ENCODE results near the gene TNC.

TNC gene

GRCh38 chr9:115057559-115057958 is 60.4 kb downstream of the TNC start:
- TF ChIP-seq LEF1 (IDR thresholded peaks at IDR 0.05; ENCODE audit: borderline replicate concordance) (no peak), HDGF (IDR thresholded peaks at IDR 0.05; ENCODE audit: borderline replicate concordance) (no peak), BHLHE40 (IDR thresholded peaks at IDR 0.05; ENCODE audit: borderline replicate concordance) (no peak), PKNOX1 (IDR thresholded peaks at IDR 0.05) (no peak), ZNF384 (IDR thresholded peaks at IDR 0.05) (no peak), FOXK2 (IDR thresholded peaks at IDR 0.05) (no peak), FOXM1 (IDR thresholded peaks at IDR 0.05; ENCODE audit: borderline replicate concordance) (no peak), SUZ12 (IDR thresholded peaks at IDR 0.05) (no peak), NFRKB (IDR thresholded peaks at IDR 0.05) (no peak), CTBP1 (IDR thresholded peaks at IDR 0.05; ENCODE audit: borderline replicate concordance) (no peak)
- no peak for DNase-seq (ENCODE audit: extremely low spot score)
- ChIA-PET POLR2A (no interaction called here), CTCF (interaction anchor here (0.5 kb wide), 1 partner anchor 192 kb away, joined by 3 read pairs; no protein-coding TSS in a partner anchor)

GRCh38 chr9:115050002-115050490 is 67.9 kb downstream of the TNC start:
- TF ChIP-seq FOXK2 (IDR thresholded peaks at IDR 0.05), result no peak
- no peak for TF ChIP-seq ARNT (IDR thresholded peaks at IDR 0.05)
- no peak for TF ChIP-seq TARDBP (IDR thresholded peaks at IDR 0.05)
- TF ChIP-seq BHLHE40 (IDR thresholded peaks at IDR 0.05; ENCODE audit: borderline replicate concordance), result no peak
- no peak for TF ChIP-seq CTBP1 (IDR thresholded peaks at IDR 0.05; ENCODE audit: borderline replicate concordance)
- TF ChIP-seq NFRKB (IDR thresholded peaks at IDR 0.05), result no peak
- no peak for TF ChIP-seq FOXA1 (IDR thresholded peaks at IDR 0.05)
- no peak for TF ChIP-seq SP1 (IDR thresholded peaks at IDR 0.05)
- no peak for TF ChIP-seq ZNF384 (IDR thresholded peaks at IDR 0.05)
- TF ChIP-seq HDGF (IDR thresholded peaks at IDR 0.05; ENCODE audit: borderline replicate concordance), result no peak
- no peak for TF ChIP-seq FOXM1 (IDR thresholded peaks at IDR 0.05; ENCODE audit: borderline replicate concordance)
- ChIA-PET CTCF (no interaction called here), POLR2A (no interaction called here)
- DNase-seq (ENCODE audit: extremely low spot score), result no peak

- no peak for DNase-seq (ENCODE audit: extremely low spot score)
- ChIA-PET POLR2A (no interaction called here), CTCF (no interaction called here)
- TF ChIP-seq ELF4 (IDR thresholded peaks at IDR 0.05) (no peak), NFRKB (IDR thresholded peaks at IDR 0.05) (no peak), SP1 (IDR thresholded peaks at IDR 0.05) (no peak), BHLHE40 (IDR thresholded peaks at IDR 0.05; ENCODE audit: borderline replicate concordance) (no peak), TARDBP (IDR thresholded peaks at IDR 0.05) (no peak), FOXA1 (IDR thresholded peaks at IDR 0.05) (no peak), FOXM1 (IDR thresholded peaks at IDR 0.05; ENCODE audit: borderline replicate concordance) (no peak), CTBP1 (IDR thresholded peaks at IDR 0.05; ENCODE audit: borderline replicate concordance) (no peak), HDGF (IDR thresholded peaks at IDR 0.05; ENCODE audit: borderline replicate concordance) (no peak), L3MBTL2 (conservative IDR thresholded peaks at IDR 0.05) (no peak), PKNOX1 (IDR thresholded peaks at IDR 0.05) (no peak), ARNT (IDR thresholded peaks at IDR 0.05) (no peak), SUZ12 (IDR thresholded peaks at IDR 0.05) (no peak), FOXK2 (IDR thresholded peaks at IDR 0.05) (no peak), LEF1 (IDR thresholded peaks at IDR 0.05; ENCODE audit: borderline replicate concordance) (no peak), ZNF384 (IDR thresholded peaks at IDR 0.05) (no peak)
These were observed 71.1 kb downstream of the TNC start for GRCh38 chr9:115046824-115047223.

- POLR2A ChIA-PET, result no interaction called here
- DNase-seq (ENCODE audit: extremely low spot score), result no peak
- TF ChIP-seq HDGF (IDR thresholded peaks at IDR 0.05; ENCODE audit: borderline replicate concordance) (no peak), FOXM1 (IDR thresholded peaks at IDR 0.05; ENCODE audit: borderline replicate concordance) (no peak), ZNF384 (IDR thresholded peaks at IDR 0.05) (no peak)
- CTCF ChIA-PET, result interaction anchor here (0.6 kb wide), 1 partner anchor 507 kb away, joined by 3 read pairs; no protein-coding TSS in a partner anchor
These were observed 71.8 kb downstream of the TNC start for GRCh38 chr9:115046199-115046598.

GRCh38 chr9:115043632-115044031 is 74.3 kb downstream of the TNC start:
- CTCF ChIA-PET, result no interaction called here
- POLR2A ChIA-PET, result no interaction called here

More at GRCh38 chr9:115043632-115044031, 74.3 kb downstream of the TNC start:
- TF ChIP-seq FOXM1 (IDR thresholded peaks at IDR 0.05; ENCODE audit: borderline replicate concordance) (no peak), ARNT (IDR thresholded peaks at IDR 0.05) (no peak), L3MBTL2 (conservative IDR thresholded peaks at IDR 0.05) (no peak), LEF1 (IDR thresholded peaks at IDR 0.05; ENCODE audit: borderline replicate concordance) (no peak), NFRKB (IDR thresholded peaks at IDR 0.05) (no peak), FOXK2 (IDR thresholded peaks at IDR 0.05) (no peak), PKNOX1 (IDR thresholded peaks at IDR 0.05) (no peak), CTBP1 (IDR thresholded peaks at IDR 0.05; ENCODE audit: borderline replicate concordance) (no peak), SUZ12 (IDR thresholded peaks at IDR 0.05) (no peak), SP1 (IDR thresholded peaks at IDR 0.05) (no peak), ELF4 (IDR thresholded peaks at IDR 0.05) (no peak), ZNF384 (IDR thresholded peaks at IDR 0.05) (no peak), HDGF (IDR thresholded peaks at IDR 0.05; ENCODE audit: borderline replicate concordance) (no peak)
- no peak for DNase-seq (ENCODE audit: extremely low spot score)

Measured in HEK293T (cell line).